ENCODE measurements around the gene TMEM209.
"Not testable (repeated sequence)": the region's sequence is repeated elsewhere in the genome, so short reads cannot be mapped to it uniquely, and the experiment has no call there.

Gene TMEM209

DNA sequence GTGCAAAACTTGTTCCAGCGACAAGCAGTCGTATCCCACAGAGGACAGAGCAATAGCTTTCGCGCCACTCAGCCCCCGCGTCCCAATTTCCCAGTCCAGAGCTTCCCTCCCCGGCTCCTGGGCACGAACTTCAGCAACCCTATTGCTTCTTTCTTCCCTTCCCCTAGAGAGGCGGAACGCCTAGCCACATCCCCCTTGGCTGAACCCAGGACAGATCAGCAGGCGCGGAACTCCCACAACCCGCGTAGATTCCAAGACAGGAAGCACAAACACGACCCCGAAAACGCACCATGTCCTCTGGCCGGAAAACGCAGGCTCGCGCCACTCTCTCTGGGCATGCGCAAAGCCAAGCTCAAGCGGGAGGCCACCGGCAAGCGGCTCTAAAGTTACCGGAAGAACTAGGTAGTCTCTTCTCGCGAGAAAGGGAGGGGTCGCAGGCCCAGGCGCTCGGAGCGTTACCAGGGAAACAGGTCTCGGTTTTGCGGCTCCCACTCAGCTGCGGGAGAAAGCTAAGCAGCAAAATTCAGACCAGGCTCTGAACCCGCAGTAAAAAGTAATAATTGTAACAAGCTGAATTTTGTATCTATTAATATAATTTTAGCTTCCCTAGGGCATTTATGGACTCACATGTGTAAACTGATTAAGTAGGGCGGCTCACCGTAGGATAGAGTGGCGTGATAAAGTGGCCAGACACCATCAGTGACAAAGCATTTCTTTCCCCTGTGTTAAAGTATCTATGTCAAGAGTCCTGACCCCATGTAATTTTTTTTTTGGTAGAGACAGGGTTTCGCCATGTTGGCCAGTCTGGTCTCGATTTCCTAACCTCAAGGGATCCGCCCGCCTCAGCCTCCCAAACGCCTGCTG, at the start of gene TMEM209:
TSS of gene TMEM209 (minus strand) at position 323 of the 864 bp plus-strand sequence. CDS start at position 292, 31 bp downstream.
- DNase-seq (ENCODE audit: low spot score) = peak; percentile 96

GRCh38 chr7:130254555-130254954, 49.3 kb upstream of the TMEM209 start:
- no peak for DNase-seq (ENCODE audit: low spot score)

- DNase-seq (ENCODE audit: low spot score) = not testable (repeated sequence)
These were observed 44.4 kb upstream of the TMEM209 start for GRCh38 chr7:130249626-130250025.

DNA sequence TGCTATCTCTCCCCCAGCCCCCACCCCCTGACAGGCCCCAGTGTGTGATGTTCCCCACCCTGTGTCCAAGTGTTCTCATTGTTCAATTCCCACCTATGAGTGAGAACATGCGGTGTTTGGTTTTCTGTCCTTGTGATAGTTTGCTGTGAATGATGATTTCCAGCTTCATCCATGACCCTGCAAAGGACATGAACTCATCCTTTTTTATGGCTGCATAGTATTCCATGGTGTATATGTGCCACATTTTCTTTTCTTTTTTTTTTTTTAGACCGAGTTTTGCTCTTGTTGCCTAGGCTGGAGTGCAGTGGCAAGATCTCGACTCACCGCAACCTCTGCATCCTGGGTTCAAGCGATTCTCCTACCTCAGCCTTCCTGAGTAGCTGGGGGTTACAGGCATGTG, 43.6 kb upstream of the TMEM209 start:
- not testable (repeated sequence) for DNase-seq (ENCODE audit: low spot score)

GRCh38 chr7:130246491-130246890, 41.3 kb upstream of the TMEM209 start:
- not testable (repeated sequence) for DNase-seq (ENCODE audit: low spot score)

DNA sequence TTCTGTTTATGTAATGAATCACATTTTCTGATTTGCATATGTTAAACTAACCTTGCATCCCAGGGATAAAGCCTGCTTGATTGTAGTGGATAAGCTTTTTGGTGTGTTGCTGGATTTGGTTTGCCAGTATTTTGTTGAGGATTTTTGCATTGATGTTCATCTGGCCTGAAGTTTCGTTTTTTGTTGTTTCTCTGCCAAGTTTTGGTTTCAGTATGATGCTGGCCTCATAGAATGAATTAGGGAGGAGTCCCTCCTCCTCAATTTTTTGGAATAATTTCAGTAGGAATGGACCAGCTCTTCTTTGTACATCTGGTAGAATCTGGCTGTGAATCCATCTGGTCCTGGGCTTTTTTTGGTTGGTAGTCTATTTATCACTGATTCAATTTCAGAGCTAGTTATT, 38.3 kb upstream of the TMEM209 start:
- DNase-seq (ENCODE audit: low spot score) = not testable (repeated sequence)

GRCh38 chr7:130242198-130243014, 37.2 kb upstream of the TMEM209 start:
- peak; percentile 56 for DNase-seq (ENCODE audit: low spot score)

DNA sequence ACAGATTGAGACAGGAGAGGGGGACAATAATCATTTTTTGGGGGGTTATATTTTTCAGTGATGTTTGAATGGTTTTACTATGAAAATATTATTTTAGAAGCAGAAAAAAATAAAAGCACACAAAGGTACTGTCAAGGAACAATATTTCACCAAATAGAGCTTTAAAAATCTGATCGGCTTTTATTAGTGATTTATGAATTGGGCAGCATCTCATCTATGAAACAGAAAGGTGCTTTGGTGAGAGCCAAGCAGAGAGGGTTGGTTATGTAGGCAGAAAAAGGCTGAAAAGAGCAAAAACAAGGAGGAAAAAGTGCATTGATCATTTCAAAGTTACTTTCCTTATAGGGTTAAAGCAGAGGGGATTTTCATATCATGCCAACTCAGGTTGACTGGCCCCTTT, 35.0 kb upstream of the TMEM209 start:
- DNase-seq (ENCODE audit: low spot score) = no peak

- DNase-seq (ENCODE audit: low spot score) = not testable (repeated sequence)
These were observed 31.2 kb upstream of the TMEM209 start for GRCh38 chr7:130236361-130236760.

- DNase-seq (ENCODE audit: low spot score) = no peak
These were observed 28.9 kb upstream of the TMEM209 start for GRCh38 chr7:130234078-130234477.

GRCh38 chr7:130232209-130232608, 27.0 kb upstream of the TMEM209 start:
- no peak for DNase-seq (ENCODE audit: low spot score)

GRCh38 chr7:130231792-130232191, 26.6 kb upstream of the TMEM209 start:
- DNase-seq (ENCODE audit: low spot score) = peak; percentile 14

DNA sequence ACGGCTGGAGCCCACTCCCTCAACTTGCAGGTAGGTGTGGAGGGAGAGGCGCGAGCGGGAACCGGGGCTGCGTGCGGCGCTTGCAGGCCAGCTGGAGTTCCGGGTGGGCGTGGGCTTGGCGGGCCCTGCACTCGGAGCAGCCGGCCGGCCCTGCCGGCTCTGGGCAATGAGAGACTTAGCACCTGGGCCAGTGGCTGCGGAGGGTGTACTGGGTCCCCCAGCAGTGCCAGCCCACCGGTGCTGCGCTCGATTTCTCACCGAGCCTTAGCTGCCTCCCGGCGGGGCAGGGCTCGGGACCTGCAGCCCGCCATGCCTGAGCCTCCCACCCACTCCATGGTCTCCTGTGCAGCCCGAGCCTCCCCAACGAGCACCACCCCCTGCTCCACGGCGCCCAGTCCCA, 24.8 kb upstream of the TMEM209 start:
- DNase-seq (ENCODE audit: low spot score) = not testable (repeated sequence)

DNA sequence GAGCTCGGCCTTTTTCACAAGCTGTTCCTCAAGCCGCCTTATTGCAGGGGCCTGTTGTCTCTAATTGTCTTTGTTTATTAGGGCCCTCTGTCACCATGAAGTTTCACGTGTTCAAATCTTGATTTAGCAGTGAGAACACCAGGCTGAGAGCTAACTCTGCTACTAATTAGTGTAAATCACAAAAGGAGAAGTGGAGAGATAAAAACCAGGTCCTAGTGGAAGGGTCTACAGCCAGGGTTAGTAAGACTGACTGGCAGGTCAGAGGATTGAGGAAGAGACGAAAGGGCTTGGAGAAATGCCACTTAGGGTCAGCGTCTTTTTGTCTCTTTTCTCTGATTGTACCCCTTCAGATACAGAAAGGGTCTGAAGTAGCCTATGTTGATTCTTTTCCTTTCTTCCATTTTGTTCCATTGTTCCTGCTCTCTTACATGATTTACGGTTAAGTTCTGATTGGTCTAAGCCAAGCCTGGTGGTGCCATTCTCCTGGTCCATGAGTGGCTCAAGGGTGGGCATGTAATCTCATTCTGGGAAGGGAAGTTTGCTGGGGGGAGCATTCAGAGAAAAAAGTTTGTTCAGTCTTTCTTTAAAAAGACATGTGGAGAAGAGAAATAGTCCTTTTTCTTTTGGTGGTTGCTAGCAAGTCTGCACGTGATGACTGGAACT, 23.8 kb upstream of the TMEM209 start:
- DNase-seq (ENCODE audit: low spot score) = no peak

GRCh38 chr7:130227883-130228575, 22.8 kb upstream of the TMEM209 start:
- peak; percentile 67 for DNase-seq (ENCODE audit: low spot score)

- DNase-seq (ENCODE audit: low spot score) = no peak
These were observed 21.1 kb upstream of the TMEM209 start for GRCh38 chr7:130226333-130226732.

DNA sequence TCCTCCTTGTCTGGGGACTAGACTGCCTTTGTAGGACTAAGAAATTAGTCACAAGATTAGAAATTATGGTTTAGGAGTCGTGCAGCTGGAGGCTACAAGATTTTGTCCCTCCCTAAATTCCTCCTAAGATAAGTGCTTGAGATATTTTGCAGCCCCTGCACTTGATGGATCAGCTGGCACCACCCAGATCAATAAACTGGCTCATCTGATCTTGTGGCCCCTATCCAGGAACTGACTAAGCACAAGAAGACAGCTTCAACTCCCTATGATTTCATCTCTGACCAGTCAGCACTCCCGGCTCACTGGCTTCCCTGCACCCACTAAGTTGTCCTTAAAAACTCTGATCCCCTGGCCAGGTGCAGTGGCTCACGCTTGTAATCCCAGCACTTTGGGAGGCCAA, 19.7 kb upstream of the TMEM209 start:
- not testable (repeated sequence) for DNase-seq (ENCODE audit: low spot score)

DNA sequence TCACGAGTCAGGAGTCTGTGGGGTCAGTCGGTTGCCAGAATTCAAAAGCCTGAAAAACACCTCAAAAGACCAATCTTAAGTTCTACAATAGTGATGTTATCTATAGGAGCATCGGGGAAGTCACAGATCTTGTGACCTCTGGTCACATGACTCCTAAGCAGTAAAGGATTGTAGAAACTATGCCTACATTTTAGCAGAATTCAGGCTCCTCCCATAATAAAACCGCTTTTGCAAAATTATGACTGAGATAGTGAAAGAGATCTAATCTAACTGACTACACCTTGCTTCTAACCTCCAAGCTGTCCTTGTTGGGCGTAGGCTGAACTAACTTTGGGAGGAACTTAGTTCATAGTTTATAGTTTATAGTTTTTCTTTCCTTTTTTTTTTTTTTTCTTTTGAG, 19.0 kb upstream of the TMEM209 start:
- no peak for DNase-seq (ENCODE audit: low spot score)

GRCh38 chr7:130223646-130224045, 18.4 kb upstream of the TMEM209 start:
- no peak for DNase-seq (ENCODE audit: low spot score)

DNA sequence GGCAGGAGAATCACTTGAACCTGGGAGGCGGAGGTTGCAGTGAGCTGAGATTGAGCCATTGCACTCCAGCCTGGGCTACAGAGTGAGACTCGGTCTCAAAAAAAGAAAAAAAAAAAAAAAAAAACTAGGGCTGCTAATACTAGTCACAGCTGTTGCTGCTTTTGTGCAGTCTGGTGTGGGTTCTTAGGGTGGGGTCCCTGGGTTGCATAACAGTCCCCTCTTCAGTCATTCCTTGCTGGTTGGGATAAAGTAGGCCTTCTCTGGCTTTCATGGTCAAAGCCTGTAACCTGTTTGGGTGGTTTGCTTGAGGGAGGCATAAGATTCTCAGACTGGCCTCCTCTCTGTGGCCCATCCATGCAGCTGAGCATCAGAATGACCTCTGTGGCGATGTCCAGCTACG, 16.5 kb upstream of the TMEM209 start:
- DNase-seq (ENCODE audit: low spot score) = no peak

GRCh38 chr7:130219871-130220270, 14.7 kb upstream of the TMEM209 start:
- no peak for DNase-seq (ENCODE audit: low spot score)

Measured in Ammon's horn (tissue), 1 donor.